NB4 (cell line): ENCODE results near the gene GALNT15.

ENCODE experiments used
- TF ChIP-seq, protein P1 (sequence below): IDR thresholded peaks from one replicate; pipeline ENCODE4 v1.5.1; 2012; ENCODE audit warnings: low read depth, low read length
- TF ChIP-seq, protein P2 (sequence below): IDR thresholded peaks from 2 replicates; pipeline ENCODE4 v1.6.1; 2011; ENCODE audit warnings: low read depth, low read length

DNA sequence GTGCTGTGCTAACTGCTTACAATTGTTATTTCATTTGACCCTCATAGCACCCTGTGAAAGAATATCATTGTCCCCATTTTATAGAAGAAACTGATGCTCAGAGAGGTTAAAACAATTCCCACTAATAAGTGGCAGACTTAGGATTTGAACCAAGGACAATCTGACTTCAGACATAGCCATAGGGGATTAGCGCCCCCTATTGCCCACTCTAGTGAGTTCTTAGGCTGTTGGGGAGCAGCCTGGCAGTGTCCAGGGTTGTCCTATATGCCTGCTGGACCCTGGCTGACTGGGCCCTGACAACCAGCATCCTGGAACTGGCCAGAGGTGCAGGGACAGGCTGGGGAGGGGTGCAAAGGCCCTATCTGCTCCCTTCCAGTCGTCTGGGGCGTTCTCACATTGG is 74.9 kb downstream of the GALNT15 start:
- TF ChIP-seq, protein P1, sequence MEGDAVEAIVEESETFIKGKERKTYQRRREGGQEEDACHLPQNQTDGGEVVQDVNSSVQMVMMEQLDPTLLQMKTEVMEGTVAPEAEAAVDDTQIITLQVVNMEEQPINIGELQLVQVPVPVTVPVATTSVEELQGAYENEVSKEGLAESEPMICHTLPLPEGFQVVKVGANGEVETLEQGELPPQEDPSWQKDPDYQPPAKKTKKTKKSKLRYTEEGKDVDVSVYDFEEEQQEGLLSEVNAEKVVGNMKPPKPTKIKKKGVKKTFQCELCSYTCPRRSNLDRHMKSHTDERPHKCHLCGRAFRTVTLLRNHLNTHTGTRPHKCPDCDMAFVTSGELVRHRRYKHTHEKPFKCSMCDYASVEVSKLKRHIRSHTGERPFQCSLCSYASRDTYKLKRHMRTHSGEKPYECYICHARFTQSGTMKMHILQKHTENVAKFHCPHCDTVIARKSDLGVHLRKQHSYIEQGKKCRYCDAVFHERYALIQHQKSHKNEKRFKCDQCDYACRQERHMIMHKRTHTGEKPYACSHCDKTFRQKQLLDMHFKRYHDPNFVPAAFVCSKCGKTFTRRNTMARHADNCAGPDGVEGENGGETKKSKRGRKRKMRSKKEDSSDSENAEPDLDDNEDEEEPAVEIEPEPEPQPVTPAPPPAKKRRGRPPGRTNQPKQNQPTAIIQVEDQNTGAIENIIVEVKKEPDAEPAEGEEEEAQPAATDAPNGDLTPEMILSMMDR = peak; percentile 61
- TF ChIP-seq, protein P2, sequence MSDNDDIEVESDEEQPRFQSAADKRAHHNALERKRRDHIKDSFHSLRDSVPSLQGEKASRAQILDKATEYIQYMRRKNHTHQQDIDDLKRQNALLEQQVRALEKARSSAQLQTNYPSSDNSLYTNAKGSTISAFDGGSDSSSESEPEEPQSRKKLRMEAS = no peak
